GM12874 (cell line): Measurements from ENCODE around the gene LDLRAD3.

Experiments
- CTCF ChIP-seq: IDR thresholded peaks from 2 replicates; pipeline ENCODE4 v1.5.1; 2011; ENCODE audit warnings: low read depth, mild to moderate bottlenecking, control low read depth, low read length, moderate library complexity; ENCODE audit not compliant: insufficient read depth

Gene LDLRAD3

DNA sequence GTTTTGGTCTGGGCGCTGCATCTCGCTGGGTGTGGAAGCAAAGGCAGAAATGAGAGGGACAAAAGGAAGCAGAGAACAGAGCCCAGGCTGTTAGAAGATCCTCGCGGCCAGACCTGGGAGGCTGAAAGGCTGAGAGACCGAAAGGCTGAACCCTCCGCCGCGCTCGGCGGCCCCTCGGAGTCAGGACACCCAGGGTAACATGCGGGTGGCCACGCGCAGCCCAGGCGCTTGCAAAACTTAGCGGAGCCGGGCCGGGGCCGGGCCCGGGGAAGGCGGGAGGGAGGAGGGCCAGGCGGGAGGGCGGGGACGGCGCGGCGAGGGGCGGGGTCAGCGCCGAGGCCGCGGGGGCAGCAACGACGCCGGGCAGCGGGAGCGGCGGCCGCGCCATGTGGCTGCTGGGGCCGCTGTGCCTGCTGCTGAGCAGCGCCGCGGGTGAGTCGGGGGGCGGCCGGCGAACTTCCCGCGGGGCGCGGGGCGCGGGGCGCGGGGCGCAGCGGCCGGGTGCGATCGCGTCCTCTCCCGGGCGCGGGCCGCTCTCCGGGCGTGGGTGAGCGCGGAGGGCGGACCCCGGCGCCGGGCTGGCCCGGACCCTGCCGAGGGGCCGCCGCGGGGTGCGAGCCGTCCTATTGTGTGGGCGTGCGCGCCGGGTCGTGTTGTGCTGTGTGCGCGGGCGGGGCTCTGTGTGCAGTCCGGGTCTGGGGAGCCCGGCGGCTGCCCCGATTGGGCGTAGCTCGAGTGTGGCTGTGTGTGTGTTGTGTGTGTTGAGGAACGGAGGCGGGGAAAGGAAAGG lies at the start of gene LDLRAD3:
Gene LDLRAD3, plus strand, starts transcription at position 350 of the 790 bp plus-strand sequence. Its CDS starts 37 bp downstream, at position 387.
- no peak for TF ChIP-seq CTCF

GRCh38 chr11:35897019-35897418 lies 46.8 kb upstream of the LDLRAD3 start:
- TF ChIP-seq CTCF: no peak

DNA sequence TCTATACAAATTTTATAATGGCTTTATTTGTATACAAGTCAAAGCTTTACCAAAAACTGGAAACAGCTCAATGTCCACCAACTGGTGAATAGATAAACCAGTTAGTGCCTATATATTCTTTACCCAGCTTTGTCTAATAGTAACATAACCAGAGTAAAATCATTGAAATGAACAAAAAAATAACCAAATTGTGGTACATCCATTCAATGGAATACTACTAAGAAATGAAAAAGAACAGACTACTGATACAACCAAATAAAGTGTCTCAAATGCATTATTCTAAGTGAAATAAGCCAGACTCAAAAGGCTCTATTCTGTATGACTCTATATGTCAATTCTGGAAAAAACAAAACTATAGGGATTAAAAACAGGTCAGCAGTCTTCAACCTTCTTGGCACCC lies 40.9 kb upstream of the LDLRAD3 start:
- no peak for TF ChIP-seq CTCF

DNA sequence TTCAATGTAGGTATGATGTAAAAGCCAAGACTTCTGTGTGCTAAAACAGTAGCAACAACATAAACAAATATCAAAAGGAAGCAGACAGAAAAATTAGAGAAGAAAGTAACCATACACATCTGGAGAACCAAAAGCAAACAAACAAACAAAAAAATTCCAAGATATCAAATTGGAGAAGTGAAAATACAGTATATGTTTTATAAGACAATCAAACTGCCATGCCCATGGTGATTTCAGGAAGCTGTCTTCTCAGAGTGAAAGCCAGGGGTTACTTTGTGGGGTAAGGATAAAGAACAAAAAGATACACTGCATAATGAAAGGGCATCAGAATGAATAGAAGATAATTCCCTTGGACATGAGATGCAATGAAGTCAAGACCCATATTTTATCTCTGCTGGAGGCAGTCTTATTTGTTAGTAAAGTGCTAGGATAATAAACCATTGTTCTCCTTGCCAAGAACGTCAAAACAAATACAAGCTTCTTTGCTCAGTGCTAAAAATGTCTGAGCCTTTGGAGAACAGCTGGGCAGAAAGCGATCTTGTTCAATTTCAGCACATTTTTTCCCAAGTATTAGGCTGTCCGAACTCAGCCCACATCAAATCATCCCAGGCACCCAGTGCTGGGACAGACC lies 38.1 kb upstream of the LDLRAD3 start:
- TF ChIP-seq CTCF: no peak

DNA sequence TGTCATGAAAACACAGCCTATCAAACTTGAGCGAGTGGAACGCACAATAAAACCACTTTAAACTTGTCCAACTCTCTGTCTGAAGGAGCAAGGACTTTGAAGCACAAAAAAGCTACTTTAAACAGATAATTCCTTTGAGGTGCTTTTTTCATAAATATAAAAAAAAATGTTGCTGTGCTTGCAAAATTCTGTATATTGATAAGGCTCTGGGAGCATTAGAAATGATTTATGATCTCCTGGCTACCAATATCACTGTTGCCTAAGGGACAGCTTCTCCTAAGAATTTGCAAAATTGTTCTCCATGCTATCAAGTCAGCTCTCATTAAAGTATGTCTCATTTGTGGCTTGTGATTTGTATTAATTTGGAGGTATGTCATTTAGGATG lies 37.6 kb upstream of the LDLRAD3 start:
- TF ChIP-seq CTCF: no peak

DNA sequence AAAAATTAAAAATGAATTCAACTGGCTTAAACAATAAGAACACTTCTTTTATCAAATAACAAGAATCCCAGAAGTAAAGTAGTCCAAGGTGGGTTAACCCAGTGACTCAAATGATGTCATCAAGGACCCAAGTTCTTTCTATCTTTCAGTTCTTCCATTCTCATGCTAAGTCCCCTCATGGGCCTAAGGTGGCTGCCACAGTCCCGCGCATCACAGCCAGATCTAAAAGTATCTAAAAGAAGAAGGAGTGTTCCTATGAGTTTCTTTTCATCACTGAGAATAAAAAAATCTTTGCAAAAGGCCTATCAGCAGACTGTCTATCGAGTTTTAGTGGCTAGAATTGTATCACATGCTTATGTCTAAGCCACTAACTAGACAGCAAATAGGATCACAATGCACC lies 37.2 kb upstream of the LDLRAD3 start:
- no peak for TF ChIP-seq CTCF

DNA sequence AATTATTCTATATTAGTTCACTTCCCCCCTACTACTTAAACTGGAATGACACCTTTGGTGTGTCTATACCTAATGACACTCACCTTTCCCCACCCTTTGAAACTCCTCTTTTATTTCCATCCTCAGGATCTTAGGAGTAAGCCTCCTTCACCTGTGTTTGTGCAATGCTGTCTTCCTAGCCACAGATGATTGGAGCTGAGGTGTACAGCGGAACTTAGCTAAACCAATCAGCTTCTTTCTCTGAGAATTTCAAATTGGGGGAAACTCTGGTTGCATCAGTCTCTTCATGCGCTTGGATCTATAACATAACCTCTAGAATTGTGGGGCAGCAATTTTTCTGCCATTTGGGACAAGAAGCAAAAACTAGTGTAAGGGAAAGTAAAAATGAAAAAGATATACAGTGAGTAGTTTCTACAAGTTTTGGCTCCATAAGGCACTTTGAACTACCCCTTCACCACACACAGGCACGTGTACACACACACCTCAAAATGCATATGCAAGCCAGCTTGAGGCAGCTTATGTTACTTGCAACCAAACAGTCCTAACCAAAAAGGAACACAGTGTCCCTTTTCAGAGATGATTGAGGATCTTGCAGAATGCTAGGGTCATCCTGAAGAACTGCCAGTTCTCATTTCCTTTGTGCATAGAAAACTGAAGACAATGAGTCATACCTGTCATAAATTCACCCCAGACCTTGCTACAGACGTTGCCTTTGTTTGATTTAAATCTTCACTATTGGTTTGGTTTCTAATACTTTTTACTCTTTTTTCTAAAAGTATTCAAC lies 36.0 kb upstream of the LDLRAD3 start:
- TF ChIP-seq CTCF: no peak
